SK-N-SH treated with all-trans-retinoic acid at 6 μM for 48 hours (cell line): ENCODE results near the gene RBP5.

ENCODE experiments used
- ATAC-seq: fragments of 200-7000 bp; cut with Tn5 transposase; 3 replicates; pipeline ENCODE4 v1.9.1; 2020; ENCODE audit warnings: mild to moderate bottlenecking, moderate library complexity
- ARNTL ChIP-seq: fragments of 450-650 bp; formaldehyde crosslinking; IDR thresholded peaks from 2 replicates; pipeline ENCODE4 v1.5.0; 2020; ENCODE audit warnings: low read depth, mild to moderate bottlenecking, moderate library complexity, borderline replicate concordance
- BACH2 ChIP-seq: fragments of 250-450 bp; sonication (Bioruptor Pico); IDR thresholded peaks from 2 replicates; pipeline ENCODE4 v1.9.0; 2021; ENCODE audit warnings: mild to moderate bottlenecking, borderline replicate concordance
- CREB5 ChIP-seq: fragments of 250-450 bp; sonication (Bioruptor Pico); IDR thresholded peaks from 2 replicates; pipeline ENCODE4 v1.5.1; 2020; ENCODE audit warnings: low read depth, mild to moderate bottlenecking, moderate library complexity
- CSDC2 ChIP-seq: fragments of 250-450 bp; sonication (Bioruptor Pico); IDR thresholded peaks from 2 replicates; pipeline ENCODE4 v1.5.0; 2020; ENCODE audit warnings: mild to moderate bottlenecking, moderate library complexity
- ESRRG ChIP-seq: fragments of 250-450 bp; sonication (Bioruptor Pico); IDR thresholded peaks from 2 replicates; pipeline ENCODE4 v1.6.1; 2021; ENCODE audit warnings: mild to moderate bottlenecking
- ISL1 ChIP-seq: fragments of 250-450 bp; sonication (Bioruptor Pico); IDR thresholded peaks from 2 replicates; pipeline ENCODE4 v2.1.2; 2022; ENCODE audit warnings: mild to moderate bottlenecking, moderate library complexity
- OSR1 ChIP-seq: fragments of 250-450 bp; sonication (Bioruptor Pico); IDR thresholded peaks from 2 replicates; pipeline ENCODE4 v1.8.0; 2022; ENCODE audit warnings: moderate library complexity, mild to moderate bottlenecking, inconsistent platforms
- PATZ1 ChIP-seq: fragments of 250-450 bp; sonication (Bioruptor Pico); IDR thresholded peaks from 2 replicates; pipeline ENCODE4 v1.8.0; 2020; ENCODE audit warnings: mild to moderate bottlenecking, moderate library complexity, borderline replicate concordance
- PPARA ChIP-seq: fragments of 250-450 bp; sonication (Bioruptor Pico); IDR thresholded peaks from 2 replicates; pipeline ENCODE4 v1.5.0; 2020; ENCODE audit warnings: mild to moderate bottlenecking, borderline replicate concordance
- RARB ChIP-seq: fragments of 250-450 bp; sonication (Bioruptor Pico); IDR thresholded peaks from 2 replicates; pipeline ENCODE4 v1.8.0; 2021; ENCODE audit warnings: mild to moderate bottlenecking, moderate library complexity
- SNAI2 ChIP-seq: fragments of 250-450 bp; sonication (Bioruptor Pico); IDR thresholded peaks from 2 replicates; pipeline ENCODE4 v1.5.0; 2020; ENCODE audit warnings: mild to moderate bottlenecking, moderate library complexity
- TOX ChIP-seq: fragments of 250-450 bp; sonication (Bioruptor Pico); IDR thresholded peaks from 2 replicates; pipeline ENCODE4 v1.8.0; 2021; ENCODE audit warnings: mild to moderate bottlenecking, moderate library complexity, borderline replicate concordance
- ZC3H10 ChIP-seq: fragments of 250-450 bp; sonication (Bioruptor Pico); IDR thresholded peaks from 2 replicates; pipeline ENCODE4 v1.5.1; 2021; ENCODE audit warnings: mild to moderate bottlenecking, moderate library complexity
- ZFP3 ChIP-seq: fragments of 250-450 bp; sonication (Bioruptor Pico); IDR thresholded peaks from 2 replicates; pipeline ENCODE4 v1.5.0; 2020; ENCODE audit warnings: mild to moderate bottlenecking, moderate library complexity
- ZFP30 ChIP-seq: fragments of 450-650 bp; formaldehyde crosslinking; IDR thresholded peaks from 2 replicates; pipeline ENCODE4 v1.5.0; 2022; ENCODE audit warnings: mild to moderate bottlenecking, moderate library complexity
- ZNF8 ChIP-seq: fragments of 450-650 bp; formaldehyde crosslinking; IDR thresholded peaks from 2 replicates; pipeline ENCODE4 v1.5.0; 2020; ENCODE audit warnings: mild to moderate bottlenecking, moderate library complexity
- TF ChIP-seq, protein P1 (sequence below): fragments of 250-450 bp; sonication (Bioruptor Pico); IDR thresholded peaks from 2 replicates; pipeline ENCODE4 v1.8.0; 2021; ENCODE audit warnings: low read depth, mild to moderate bottlenecking, moderate library complexity, borderline replicate concordance
- TF ChIP-seq, protein P2 (sequence below): fragments of 250-450 bp; sonication (Bioruptor Pico); IDR thresholded peaks from 2 replicates; pipeline ENCODE4 v1.5.1; 2021; ENCODE audit warnings: mild to moderate bottlenecking, moderate library complexity
- TF ChIP-seq, protein P3 (sequence below): fragments of 250-450 bp; sonication (Bioruptor Pico); IDR thresholded peaks from 2 replicates; pipeline ENCODE4 v1.5.0; 2020; ENCODE audit warnings: mild to moderate bottlenecking, moderate library complexity

Gene RBP5

GRCh38 chr12:7110661-7111060 lies 18.0 kb downstream of the RBP5 start:
- no peak for ATAC-seq
- TF ChIP-seq RARB (CRISPR knock-in tag), result no peak

GRCh38 chr12:7109572-7109920 lies 19.1 kb downstream of the RBP5 start:
- TF ChIP-seq ISL1 (CRISPR knock-in tag) (no peak), ZC3H10 (CRISPR knock-in tag) (no peak), OSR1 (CRISPR knock-in tag) (no peak), ESRRG (no peak), CREB5 (CRISPR knock-in tag) (no peak), ZNF8 (no peak), SNAI2 (CRISPR knock-in tag) (no peak), ZFP30 (no peak), ZFP3 (CRISPR knock-in tag) (no peak), CSDC2 (CRISPR knock-in tag) (no peak), TOX (CRISPR knock-in tag) (no peak), RARB (CRISPR knock-in tag) (no peak), BACH2 (CRISPR knock-in tag) (no peak)
- TF ChIP-seq, protein P1, sequence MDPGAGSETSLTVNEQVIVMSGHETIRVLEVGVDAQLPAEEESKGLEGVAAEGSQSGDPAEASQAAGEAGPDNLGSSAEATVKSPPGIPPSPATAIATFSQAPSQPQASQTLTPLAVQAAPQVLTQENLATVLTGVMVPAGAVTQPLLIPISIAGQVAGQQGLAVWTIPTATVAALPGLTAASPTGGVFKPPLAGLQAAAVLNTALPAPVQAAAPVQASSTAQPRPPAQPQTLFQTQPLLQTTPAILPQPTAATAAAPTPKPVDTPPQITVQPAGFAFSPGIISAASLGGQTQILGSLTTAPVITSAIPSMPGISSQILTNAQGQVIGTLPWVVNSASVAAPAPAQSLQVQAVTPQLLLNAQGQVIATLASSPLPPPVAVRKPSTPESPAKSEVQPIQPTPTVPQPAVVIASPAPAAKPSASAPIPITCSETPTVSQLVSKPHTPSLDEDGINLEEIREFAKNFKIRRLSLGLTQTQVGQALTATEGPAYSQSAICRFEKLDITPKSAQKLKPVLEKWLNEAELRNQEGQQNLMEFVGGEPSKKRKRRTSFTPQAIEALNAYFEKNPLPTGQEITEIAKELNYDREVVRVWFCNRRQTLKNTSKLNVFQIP (CRISPR knock-in tag), result no peak
- TF ChIP-seq, protein P2, sequence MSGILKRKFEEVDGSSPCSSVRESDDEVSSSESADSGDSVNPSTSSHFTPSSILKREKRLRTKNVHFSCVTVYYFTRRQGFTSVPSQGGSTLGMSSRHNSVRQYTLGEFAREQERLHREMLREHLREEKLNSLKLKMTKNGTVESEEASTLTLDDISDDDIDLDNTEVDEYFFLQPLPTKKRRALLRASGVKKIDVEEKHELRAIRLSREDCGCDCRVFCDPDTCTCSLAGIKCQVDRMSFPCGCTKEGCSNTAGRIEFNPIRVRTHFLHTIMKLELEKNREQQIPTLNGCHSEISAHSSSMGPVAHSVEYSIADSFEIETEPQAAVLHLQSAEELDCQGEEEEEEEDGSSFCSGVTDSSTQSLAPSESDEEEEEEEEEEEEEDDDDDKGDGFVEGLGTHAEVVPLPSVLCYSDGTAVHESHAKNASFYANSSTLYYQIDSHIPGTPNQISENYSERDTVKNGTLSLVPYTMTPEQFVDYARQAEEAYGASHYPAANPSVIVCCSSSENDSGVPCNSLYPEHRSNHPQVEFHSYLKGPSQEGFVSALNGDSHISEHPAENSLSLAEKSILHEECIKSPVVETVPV (CRISPR knock-in tag), result no peak
- ATAC-seq, result no peak

DNA sequence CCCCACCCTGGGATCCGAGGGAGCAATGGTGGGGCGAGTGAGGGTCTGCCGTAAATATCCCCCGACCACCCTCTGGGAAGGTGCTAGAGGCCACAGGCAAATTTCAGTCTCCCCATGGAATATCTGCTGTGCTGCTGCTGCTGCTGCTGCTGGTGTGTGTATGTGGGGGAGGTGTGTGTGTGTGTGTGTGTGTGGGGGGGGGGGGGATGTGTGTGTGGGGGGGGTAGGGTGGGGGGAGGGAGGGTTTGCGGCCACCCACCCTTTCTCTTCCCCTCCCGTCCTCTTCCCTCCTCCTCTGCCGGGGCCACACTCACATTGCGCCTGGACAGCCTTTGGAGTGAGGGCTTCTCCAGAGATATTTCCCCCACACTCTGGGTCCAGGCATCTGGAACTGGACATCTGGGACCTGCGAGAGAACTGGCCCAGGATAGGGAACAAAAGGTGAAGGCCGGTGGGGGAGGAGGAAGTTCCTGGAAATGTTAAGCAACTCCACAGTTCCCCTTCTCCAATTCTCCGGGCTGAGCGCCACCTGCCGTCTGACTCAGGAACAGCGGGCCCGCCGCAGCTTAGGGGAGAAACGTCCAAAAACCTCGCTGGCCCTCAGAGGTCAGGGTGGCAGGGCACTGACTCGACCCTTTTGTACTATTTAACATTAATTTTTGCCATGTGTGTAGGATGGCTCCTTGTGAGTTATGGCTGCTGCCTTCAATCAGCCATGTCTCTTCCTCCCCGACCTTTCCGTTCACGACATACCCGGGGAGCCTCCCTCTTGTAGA lies 19.7 kb downstream of the RBP5 start, which contains the start of gene C1RL:
Gene C1RL (minus strand): TSS at position 419 of the 776 bp plus-strand sequence. CDS start 34 bp downstream, at position 385.
- TF ChIP-seq ARNTL (CRISPR knock-in tag) (no peak), PATZ1 (no peak), PPARA (no peak), CREB5 (CRISPR knock-in tag) (no peak), RARB (CRISPR knock-in tag) (no peak), ZNF8 (no peak), BACH2 (CRISPR knock-in tag) (no peak), ISL1 (CRISPR knock-in tag) (no peak), OSR1 (CRISPR knock-in tag) (no peak), ZC3H10 (CRISPR knock-in tag) (no peak)
- TF ChIP-seq, protein P3, sequence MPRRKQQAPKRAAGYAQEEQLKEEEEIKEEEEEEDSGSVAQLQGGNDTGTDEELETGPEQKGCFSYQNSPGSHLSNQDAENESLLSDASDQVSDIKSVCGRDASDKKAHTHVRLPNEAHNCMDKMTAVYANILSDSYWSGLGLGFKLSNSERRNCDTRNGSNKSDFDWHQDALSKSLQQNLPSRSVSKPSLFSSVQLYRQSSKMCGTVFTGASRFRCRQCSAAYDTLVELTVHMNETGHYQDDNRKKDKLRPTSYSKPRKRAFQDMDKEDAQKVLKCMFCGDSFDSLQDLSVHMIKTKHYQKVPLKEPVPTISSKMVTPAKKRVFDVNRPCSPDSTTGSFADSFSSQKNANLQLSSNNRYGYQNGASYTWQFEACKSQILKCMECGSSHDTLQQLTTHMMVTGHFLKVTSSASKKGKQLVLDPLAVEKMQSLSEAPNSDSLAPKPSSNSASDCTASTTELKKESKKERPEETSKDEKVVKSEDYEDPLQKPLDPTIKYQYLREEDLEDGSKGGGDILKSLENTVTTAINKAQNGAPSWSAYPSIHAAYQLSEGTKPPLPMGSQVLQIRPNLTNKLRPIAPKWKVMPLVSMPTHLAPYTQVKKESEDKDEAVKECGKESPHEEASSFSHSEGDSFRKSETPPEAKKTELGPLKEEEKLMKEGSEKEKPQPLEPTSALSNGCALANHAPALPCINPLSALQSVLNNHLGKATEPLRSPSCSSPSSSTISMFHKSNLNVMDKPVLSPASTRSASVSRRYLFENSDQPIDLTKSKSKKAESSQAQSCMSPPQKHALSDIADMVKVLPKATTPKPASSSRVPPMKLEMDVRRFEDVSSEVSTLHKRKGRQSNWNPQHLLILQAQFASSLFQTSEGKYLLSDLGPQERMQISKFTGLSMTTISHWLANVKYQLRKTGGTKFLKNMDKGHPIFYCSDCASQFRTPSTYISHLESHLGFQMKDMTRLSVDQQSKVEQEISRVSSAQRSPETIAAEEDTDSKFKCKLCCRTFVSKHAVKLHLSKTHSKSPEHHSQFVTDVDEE (CRISPR knock-in tag), result no peak
- TF ChIP-seq, protein P1 (CRISPR knock-in tag), result no peak
- TF ChIP-seq, all 23 proteins: peak for 0
- ATAC-seq, result peak; percentile 83
